Brain microvascular endothelial cell (primary cell): ENCODE data around the gene TALDO1.
A peak's percentile ranks its signal among the peaks of the same experiment; 100 is the strongest.

ENCODE experiments used
- DNase-seq: peaks from one replicate; pipeline ENCODE4 v3.0.0-alpha.2; 2020
- H3K27ac ChIP-seq: fragments of 250-450 bp; sonication (Bioruptor Pico); 2 replicates; pipeline ENCODE4 v1.5.1; 2020; ENCODE audit warnings: mild to moderate bottlenecking, moderate library complexity
- H3K27me3 ChIP-seq: fragments of 250-450 bp; sonication (Bioruptor Pico); replicated peaks from 2 replicates; pipeline ENCODE4 v1.5.1; 2020; ENCODE audit warnings: mild to moderate bottlenecking
- H3K36me3 ChIP-seq: fragments of 250-450 bp; sonication (Bioruptor Pico); replicated peaks from 2 replicates; pipeline ENCODE4 v1.5.1; 2020; ENCODE audit warnings: mild to moderate bottlenecking
- H3K4me3 ChIP-seq: 2 replicates; pipeline ENCODE4 v1.5.1; 2011; ENCODE audit warnings: low read depth, mild to moderate bottlenecking, control low read depth, low read length, moderate library complexity
- in situ Hi-C: cut with HindIII; loops from 2 replicates; pipeline ENCODE4 v1.10.0; 2017; ENCODE audit warnings: low sequenced_read_pairs, low pct_ligation_motif_present
- TF ChIP-seq, protein P1 (sequence below): IDR thresholded peaks from 2 replicates; pipeline ENCODE4 v1.5.1; 2011; ENCODE audit warnings: low read depth, mild to moderate bottlenecking, moderate library complexity, low read length, control low read depth, inconsistent platforms; ENCODE audit errors: missing control alignments

TALDO1 gene

DNA sequence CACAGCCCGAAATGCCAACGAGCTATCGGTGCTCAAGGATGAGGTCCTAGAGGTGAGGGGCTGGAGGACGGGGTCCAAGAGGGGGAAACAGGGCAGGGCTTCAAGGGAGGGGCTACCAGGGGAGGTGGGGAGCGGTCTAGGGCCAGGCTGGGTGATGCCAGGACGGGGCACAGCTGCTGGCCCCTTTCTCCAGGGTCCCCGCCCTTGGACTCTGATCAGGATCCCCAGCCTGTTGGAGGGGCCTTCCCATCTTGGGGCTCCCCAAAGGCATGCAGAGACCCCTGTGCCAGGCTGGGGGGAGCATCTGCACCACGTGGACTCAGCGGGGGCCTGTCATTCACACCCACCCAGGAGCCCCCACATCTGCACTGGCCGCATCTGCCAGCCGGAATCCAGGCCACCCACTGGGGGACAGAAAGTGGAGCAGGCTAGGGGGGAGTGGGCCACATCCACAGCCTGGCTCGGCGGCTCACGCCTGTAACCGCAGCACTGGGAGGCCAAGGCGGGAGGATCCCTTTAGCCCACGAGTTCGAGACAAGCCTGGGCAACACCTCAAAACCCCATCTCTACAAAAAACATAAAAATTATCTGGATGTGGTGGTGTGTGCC is 22.4 kb upstream of the TALDO1 start:
- no peaks in the 10 kb centered on the region for H3K36me3 ChIP-seq
- H3K4me3 ChIP-seq = no peak overlapping the region
- H3K27ac ChIP-seq = no peak overlapping the region
- peaks cover 30% of the 10 kb centered on the region for H3K27me3 ChIP-seq
- no peak for DNase-seq
- TF ChIP-seq, protein P1, sequence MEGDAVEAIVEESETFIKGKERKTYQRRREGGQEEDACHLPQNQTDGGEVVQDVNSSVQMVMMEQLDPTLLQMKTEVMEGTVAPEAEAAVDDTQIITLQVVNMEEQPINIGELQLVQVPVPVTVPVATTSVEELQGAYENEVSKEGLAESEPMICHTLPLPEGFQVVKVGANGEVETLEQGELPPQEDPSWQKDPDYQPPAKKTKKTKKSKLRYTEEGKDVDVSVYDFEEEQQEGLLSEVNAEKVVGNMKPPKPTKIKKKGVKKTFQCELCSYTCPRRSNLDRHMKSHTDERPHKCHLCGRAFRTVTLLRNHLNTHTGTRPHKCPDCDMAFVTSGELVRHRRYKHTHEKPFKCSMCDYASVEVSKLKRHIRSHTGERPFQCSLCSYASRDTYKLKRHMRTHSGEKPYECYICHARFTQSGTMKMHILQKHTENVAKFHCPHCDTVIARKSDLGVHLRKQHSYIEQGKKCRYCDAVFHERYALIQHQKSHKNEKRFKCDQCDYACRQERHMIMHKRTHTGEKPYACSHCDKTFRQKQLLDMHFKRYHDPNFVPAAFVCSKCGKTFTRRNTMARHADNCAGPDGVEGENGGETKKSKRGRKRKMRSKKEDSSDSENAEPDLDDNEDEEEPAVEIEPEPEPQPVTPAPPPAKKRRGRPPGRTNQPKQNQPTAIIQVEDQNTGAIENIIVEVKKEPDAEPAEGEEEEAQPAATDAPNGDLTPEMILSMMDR = no peak
- in situ Hi-C loops = no loop called here

- in situ Hi-C loops = no loop called here
- DNase-seq = no peak
- H3K27ac ChIP-seq = no peak overlapping the region
- TF ChIP-seq, protein P1 = no peak
- no peaks in the 10 kb centered on the region for H3K36me3 ChIP-seq
- H3K4me3 ChIP-seq = no peak overlapping the region
- H3K27me3 ChIP-seq = peaks cover 27% of the 10 kb centered on the region
Measured at GRCh38 chr11:725624-726202, 21.6 kb upstream of the TALDO1 start.

- H3K27ac ChIP-seq = no peak overlapping the region
- TF ChIP-seq, protein P1 = no peak
- DNase-seq = no peak
- H3K4me3 ChIP-seq = no peak overlapping the region
- H3K27me3 ChIP-seq = peaks cover 20% of the 10 kb centered on the region
- in situ Hi-C loops = no loop called here
- H3K36me3 ChIP-seq = no peaks in the 10 kb centered on the region
Measured at GRCh38 chr11:726278-727220, 20.7 kb upstream of the TALDO1 start.

DNA sequence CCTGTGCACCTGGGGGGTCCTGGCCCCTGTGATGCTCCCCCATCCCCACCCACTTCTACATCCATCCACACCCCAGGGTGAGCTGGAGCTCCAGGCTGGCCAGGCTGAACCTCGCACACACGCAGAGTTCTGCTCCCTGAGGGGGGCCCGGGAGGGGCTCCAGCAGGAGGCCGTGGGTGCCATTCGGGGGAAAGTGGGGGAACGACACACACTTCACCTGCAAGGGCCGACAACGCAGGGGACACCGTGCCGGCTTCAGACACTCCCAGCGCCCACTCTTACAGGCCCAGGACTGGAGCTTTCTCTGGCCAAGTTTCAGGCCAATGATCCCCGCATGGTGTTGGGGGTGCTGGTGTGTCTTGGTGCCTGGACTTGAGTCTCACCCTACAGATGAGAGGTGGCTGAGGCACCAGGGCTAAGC is 20.0 kb upstream of the TALDO1 start:
- no peak for DNase-seq
- Histone ChIP-seq H3K4me3 (no peak overlapping the region), H3K27me3 (peaks cover 12% of the 10 kb centered on the region), H3K27ac (no peak overlapping the region), H3K36me3 (no peaks in the 10 kb centered on the region)
- TF ChIP-seq, protein P1 = no peak
- in situ Hi-C loops = no loop called here

DNA sequence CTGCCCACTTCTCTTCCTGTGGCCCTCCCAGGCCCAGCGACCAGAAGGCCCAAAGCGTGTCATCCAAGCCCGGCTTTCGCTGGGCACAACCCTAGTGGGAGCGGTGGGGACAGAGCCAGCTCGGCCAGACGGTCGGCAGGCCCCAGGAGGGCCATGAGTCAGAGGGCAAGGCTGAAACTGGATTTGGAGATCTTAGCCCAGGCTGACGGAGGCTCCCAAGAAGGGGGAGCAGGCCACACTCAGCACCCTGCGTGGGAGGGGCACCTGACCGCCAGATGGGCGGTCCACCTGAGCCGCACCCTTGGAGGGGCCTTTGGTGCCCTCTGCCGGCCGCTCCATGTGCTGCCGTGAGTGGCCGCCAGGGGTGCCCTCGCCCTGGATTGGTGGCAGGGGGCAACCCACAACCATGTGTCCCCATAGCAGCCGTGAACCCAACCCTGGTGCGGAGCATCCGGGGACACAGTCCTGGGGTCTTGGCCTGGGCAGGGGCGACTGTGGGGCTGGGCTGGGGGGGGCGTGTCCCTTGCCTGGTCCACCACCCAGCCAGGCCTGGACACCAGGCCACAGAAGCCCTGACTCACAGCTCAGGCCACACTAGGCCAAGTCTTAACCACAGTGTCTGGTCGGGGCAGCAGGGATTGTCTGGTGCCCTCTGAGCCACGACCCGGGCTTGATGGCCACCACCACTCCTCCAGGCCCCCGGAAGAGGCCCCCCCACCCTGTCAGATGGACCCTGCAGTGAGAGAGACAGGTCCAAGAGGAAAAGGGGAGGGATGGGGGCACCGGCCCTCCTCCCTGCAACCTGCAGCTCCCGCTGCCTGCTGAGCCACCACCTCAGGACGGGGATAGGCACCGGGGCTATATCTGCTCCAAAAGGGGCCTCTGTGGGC is 19.2 kb upstream of the TALDO1 start:
- TF ChIP-seq, protein P1 = peak; percentile 100
- in situ Hi-C loops = no loop called here
- Histone ChIP-seq H3K27me3 (peaks cover 10% of the 10 kb centered on the region), H3K4me3 (no peak overlapping the region), H3K27ac (no peak overlapping the region), H3K36me3 (no peaks in the 10 kb centered on the region)
- peak; percentile 53 for DNase-seq
